ENCODE measurements around the gene MYH7. TPM values are rescaled to one million over a fixed set of nuclear protein-coding genes. Genes with fewer than 3 reads are reported as not detected.

MYH7 gene
- polyA plus RNA-seq, 2 of the 4 experiments (the other 2 are of a cell fraction), result not detected

- no peak overlapping the region for H3K27ac ChIP-seq
- H3K9me3 ChIP-seq, result no peaks in the 10 kb centered on the region
- no peak for ATAC-seq
- TF ChIP-seq CBX8 (IDR thresholded peaks at IDR 0.05) (no peak), HDAC2 (IDR thresholded peaks at IDR 0.05) (no peak)
- TF ChIP-seq, protein P1, sequence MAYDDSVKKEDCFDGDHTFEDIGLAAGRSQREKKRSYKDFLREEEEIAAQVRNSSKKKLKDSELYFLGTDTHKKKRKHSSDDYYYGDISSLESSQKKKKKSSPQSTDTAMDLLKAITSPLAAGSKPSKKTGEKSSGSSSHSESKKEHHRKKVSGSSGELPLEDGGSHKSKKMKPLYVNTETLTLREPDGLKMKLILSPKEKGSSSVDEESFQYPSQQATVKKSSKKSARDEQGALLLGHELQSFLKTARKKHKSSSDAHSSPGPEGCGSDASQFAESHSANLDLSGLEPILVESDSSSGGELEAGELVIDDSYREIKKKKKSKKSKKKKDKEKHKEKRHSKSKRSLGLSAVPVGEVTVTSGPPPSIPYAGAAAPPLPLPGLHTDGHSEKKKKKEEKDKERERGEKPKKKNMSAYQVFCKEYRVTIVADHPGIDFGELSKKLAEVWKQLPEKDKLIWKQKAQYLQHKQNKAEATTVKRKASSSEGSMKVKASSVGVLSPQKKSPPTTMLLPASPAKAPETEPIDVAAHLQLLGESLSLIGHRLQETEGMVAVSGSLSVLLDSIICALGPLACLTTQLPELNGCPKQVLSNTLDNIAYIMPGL (CRISPR knock-in tag; IDR thresholded peaks at IDR 0.05; ENCODE audit: borderline replicate concordance), result no peak
- CTCF ChIA-PET, result interaction anchor here (1.4 to 11.1 kb wide), 16 partner anchors 11 to 259 kb away, joined by 3 to 186 read pairs (median 20); partner anchors contain the start of genes MYH7, PABPN1 and SLC22A17
- no peak for DNase-seq (ENCODE audit: low read depth in 1 of 2, low spot score in 1 of 2)
- no peak for FAIRE-seq
- no peak overlapping the region for H3K4me2 ChIP-seq
- 46% methylated on average over 11 of the region's 11 CpGs for WGBS (ENCODE audit: missing lambda C conversion rate)
- POLR2A ChIA-PET, result no interaction called here
- H3K4me1 ChIP-seq, result no peaks in the 10 kb centered on the region
- no peak overlapping the region for H3K4me3 ChIP-seq
Measured at GRCh38 chr14:23378612-23379220, 56.7 kb downstream of the MYH7 start.

- 58% methylated on average over 12 of the region's 14 CpGs for WGBS (ENCODE audit: missing lambda C conversion rate)
- H3K4me2 ChIP-seq, result no peak overlapping the region
- FAIRE-seq (no peak), DNase-seq (ENCODE audit: low read depth in 1 of 2, low spot score in 1 of 2) (no peak), ATAC-seq (no peak)
- no peak overlapping the region for H3K4me3 ChIP-seq
- H3K9me3 ChIP-seq, result no peaks in the 10 kb centered on the region
- POLR2A ChIA-PET, result no interaction called here
- no peak overlapping the region for H3K27ac ChIP-seq
- no peaks in the 10 kb centered on the region for H3K4me1 ChIP-seq
- TF ChIP-seq CEBPB (IDR thresholded peaks at IDR 0.05), result no peak
- TF ChIP-seq GATA3 (IDR thresholded peaks at IDR 0.05; ENCODE audit: borderline replicate concordance), result no peak
- no peak for TF ChIP-seq CBX8 (IDR thresholded peaks at IDR 0.05)
- TF ChIP-seq CHD4 (IDR thresholded peaks at IDR 0.05; ENCODE audit: borderline replicate concordance), result no peak
- TF ChIP-seq HOXB13 (CRISPR knock-in tag; IDR thresholded peaks at IDR 0.05; ENCODE audit: low read depth), result no peak
- TF ChIP-seq NPAS2 (CRISPR knock-in tag; IDR thresholded peaks at IDR 0.05; ENCODE audit: borderline replicate concordance), result no peak
- TF ChIP-seq MAX (IDR thresholded peaks at IDR 0.05), result no peak
- TF ChIP-seq CBX2 (IDR thresholded peaks at IDR 0.05; ENCODE audit: borderline replicate concordance, low read depth), result no peak
- TF ChIP-seq RARB (CRISPR knock-in tag; IDR thresholded peaks at IDR 0.05), result no peak
- no peak for TF ChIP-seq RFX5 (IDR thresholded peaks at IDR 0.05)
- TF ChIP-seq, protein P2, sequence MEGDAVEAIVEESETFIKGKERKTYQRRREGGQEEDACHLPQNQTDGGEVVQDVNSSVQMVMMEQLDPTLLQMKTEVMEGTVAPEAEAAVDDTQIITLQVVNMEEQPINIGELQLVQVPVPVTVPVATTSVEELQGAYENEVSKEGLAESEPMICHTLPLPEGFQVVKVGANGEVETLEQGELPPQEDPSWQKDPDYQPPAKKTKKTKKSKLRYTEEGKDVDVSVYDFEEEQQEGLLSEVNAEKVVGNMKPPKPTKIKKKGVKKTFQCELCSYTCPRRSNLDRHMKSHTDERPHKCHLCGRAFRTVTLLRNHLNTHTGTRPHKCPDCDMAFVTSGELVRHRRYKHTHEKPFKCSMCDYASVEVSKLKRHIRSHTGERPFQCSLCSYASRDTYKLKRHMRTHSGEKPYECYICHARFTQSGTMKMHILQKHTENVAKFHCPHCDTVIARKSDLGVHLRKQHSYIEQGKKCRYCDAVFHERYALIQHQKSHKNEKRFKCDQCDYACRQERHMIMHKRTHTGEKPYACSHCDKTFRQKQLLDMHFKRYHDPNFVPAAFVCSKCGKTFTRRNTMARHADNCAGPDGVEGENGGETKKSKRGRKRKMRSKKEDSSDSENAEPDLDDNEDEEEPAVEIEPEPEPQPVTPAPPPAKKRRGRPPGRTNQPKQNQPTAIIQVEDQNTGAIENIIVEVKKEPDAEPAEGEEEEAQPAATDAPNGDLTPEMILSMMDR (IDR thresholded peaks at IDR 0.05), result no peak
- no peak for TF ChIP-seq FOSL2 (IDR thresholded peaks at IDR 0.05)
- TF ChIP-seq FOSL2 (CRISPR knock-in tag; IDR thresholded peaks at IDR 0.05), result no peak
- TF ChIP-seq ZFP36 (IDR thresholded peaks at IDR 0.05; ENCODE audit: borderline replicate concordance, partially characterized antibody), result no peak
- TF ChIP-seq KDM1A (IDR thresholded peaks at IDR 0.05; ENCODE audit: low read depth), result no peak
- TF ChIP-seq HEYL (CRISPR knock-in tag; IDR thresholded peaks at IDR 0.05), result no peak
- TF ChIP-seq FOSB (CRISPR knock-in tag; IDR thresholded peaks at IDR 0.05), result no peak
- no peak for TF ChIP-seq EP300 (IDR thresholded peaks at IDR 0.05)
- TF ChIP-seq, protein P3, sequence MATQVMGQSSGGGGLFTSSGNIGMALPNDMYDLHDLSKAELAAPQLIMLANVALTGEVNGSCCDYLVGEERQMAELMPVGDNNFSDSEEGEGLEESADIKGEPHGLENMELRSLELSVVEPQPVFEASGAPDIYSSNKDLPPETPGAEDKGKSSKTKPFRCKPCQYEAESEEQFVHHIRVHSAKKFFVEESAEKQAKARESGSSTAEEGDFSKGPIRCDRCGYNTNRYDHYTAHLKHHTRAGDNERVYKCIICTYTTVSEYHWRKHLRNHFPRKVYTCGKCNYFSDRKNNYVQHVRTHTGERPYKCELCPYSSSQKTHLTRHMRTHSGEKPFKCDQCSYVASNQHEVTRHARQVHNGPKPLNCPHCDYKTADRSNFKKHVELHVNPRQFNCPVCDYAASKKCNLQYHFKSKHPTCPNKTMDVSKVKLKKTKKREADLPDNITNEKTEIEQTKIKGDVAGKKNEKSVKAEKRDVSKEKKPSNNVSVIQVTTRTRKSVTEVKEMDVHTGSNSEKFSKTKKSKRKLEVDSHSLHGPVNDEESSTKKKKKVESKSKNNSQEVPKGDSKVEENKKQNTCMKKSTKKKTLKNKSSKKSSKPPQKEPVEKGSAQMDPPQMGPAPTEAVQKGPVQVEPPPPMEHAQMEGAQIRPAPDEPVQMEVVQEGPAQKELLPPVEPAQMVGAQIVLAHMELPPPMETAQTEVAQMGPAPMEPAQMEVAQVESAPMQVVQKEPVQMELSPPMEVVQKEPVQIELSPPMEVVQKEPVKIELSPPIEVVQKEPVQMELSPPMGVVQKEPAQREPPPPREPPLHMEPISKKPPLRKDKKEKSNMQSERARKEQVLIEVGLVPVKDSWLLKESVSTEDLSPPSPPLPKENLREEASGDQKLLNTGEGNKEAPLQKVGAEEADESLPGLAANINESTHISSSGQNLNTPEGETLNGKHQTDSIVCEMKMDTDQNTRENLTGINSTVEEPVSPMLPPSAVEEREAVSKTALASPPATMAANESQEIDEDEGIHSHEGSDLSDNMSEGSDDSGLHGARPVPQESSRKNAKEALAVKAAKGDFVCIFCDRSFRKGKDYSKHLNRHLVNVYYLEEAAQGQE (IDR thresholded peaks at IDR 0.05), result no peak
- TF ChIP-seq HOXB5 (CRISPR knock-in tag; IDR thresholded peaks at IDR 0.05), result no peak
- CTCF ChIA-PET, result interaction anchor here (0.8 to 11.1 kb wide), 10 partner anchors 8 to 112 kb away, joined by 3 to 186 read pairs (median 14); partner anchors contain the start of gene MYH7
Measured at GRCh38 chr14:23377573-23378563, 57.6 kb downstream of the MYH7 start.

All from A549 (cell line).